Upper lobe of left lung (tissue), 6 donors: Measurements from ENCODE around the gene NR2C2AP. TPM values are rescaled to one million over a fixed set of nuclear protein-coding genes. Genes with fewer than 3 reads are reported as not detected.

Experiments used
- ATAC-seq, 2 donors: fragments of 200-7000 bp; cut with Tn5 transposase; one replicate each; pipeline ENCODE4 v1.9.1; 2022; ENCODE audit warnings: mild to moderate bottlenecking in 2 of 2, moderate library complexity in 2 of 2; ENCODE audit not compliant: low FRiP score in 2 of 2
- DNase-seq, 2 donors: peaks; one replicate each; pipeline ENCODE4 v3.0.0-alpha.2; 2019 to 2020
- H3K27ac ChIP-seq, 4 donors: fragments of 200-600 bp; sonication (generic); one replicate each; pipeline ENCODE4 v1.5.1; 2016 to 2019
- H3K27me3 ChIP-seq, 4 donors: fragments of 200-600 bp; sonication (generic); one replicate each; pipeline ENCODE4 v1.5.1; 2017 to 2019
- H3K36me3 ChIP-seq, 4 donors: fragments of 200-600 bp; sonication (generic); one replicate each; pipeline ENCODE4 v1.5.1; 2016 to 2019
- H3K4me1 ChIP-seq, 4 donors: fragments of 200-600 bp; sonication (generic); one replicate each; pipeline ENCODE4 v1.5.1; 2018 to 2019
- H3K4me3 ChIP-seq, 4 donors: fragments of 200-600 bp; sonication (generic); one replicate each; pipeline ENCODE4 v1.5.1; 2017 to 2019; ENCODE audit warnings: mild to moderate bottlenecking in 2 of 4, moderate library complexity in 1 of 4
- H3K9me3 ChIP-seq, 4 donors: fragments of 200-600 bp; sonication (generic); one replicate each; pipeline ENCODE4 v1.5.1; 2018 to 2019
- CTCF ChIP-seq, 6 experiments: fragments of 450-650 bp in 4 of 6; fragments of 200-600 bp in 2 of 6; sonication (generic) in 2 of 6; IDR thresholded peaks; one replicate each; pipeline ENCODE4 v1.5.1; 2016 to 2019; ENCODE audit warnings: antibody characterized with exemption in 6 of 6
- EP300 ChIP-seq, 4 donors: sonication (generic); formaldehyde crosslinking; IDR thresholded peaks; one replicate each; pipeline ENCODE4 v1.5.1; 2017; ENCODE audit warnings: antibody characterized with exemption in 4 of 4, control low read depth in 2 of 4
- POLR2A ChIP-seq, 4 donors: fragments of 450-650 bp; IDR thresholded peaks; one replicate each; pipeline ENCODE4 v1.5.1; 2016 to 2017; ENCODE audit warnings: antibody characterized with exemption in 4 of 4, mild to moderate bottlenecking in 2 of 4
- POLR2AphosphoS5 ChIP-seq, 2 donors: sonication (generic); formaldehyde crosslinking; IDR thresholded peaks; one replicate each; pipeline ENCODE4 v1.5.1; 2017; ENCODE audit warnings: antibody characterized with exemption in 2 of 2
- WGBS, 2 donors: methylation state at CpG; one replicate each; pipeline ENCODE4 v1.1.5; 2017 to 2018; 5-methylcytosine and 5-hydroxymethylcytosine counted together
- total RNA-seq, 6 donors: library from RNA; depleted of rRNA in 4 of 6; stranded (reverse); fragments of >200 nt in 4 of 6; gene quantifications; one replicate each; pipeline versions ENCODE4 v1.1.0 to v1.2.1, GENCODE V29; 2016 to 2021
- donor health status: DM: no; HTN: no; CAD: no; lungs with moderate emphysema.
- donor health status: DM: no; HTN: yes; CAD: no; lungs with severe emphysema.

NR2C2AP gene
- total RNA-seq, 6 donors from 2014 or later = 5.2 to 17.0 (median 10.8) TPM

GRCh38 chr19:19213426-19214158 lies 10.4 kb upstream of the NR2C2AP start:
- WGBS, 2 donors = 46 to 51% methylated on average over 17 to 21 of the region's 21 CpGs
- TF ChIP-seq EP300 (IDR thresholded peaks at IDR 0.05) = no peak
- no peak for TF ChIP-seq POLR2AphosphoS5 (IDR thresholded peaks at IDR 0.05)
- no peak for TF ChIP-seq POLR2A (IDR thresholded peaks at IDR 0.05)
- no peak for TF ChIP-seq CTCF (IDR thresholded peaks at IDR 0.05)
- Histone ChIP-seq H3K4me1 (no peaks in the 10 kb centered on the region), H3K36me3 (no peaks in the 10 kb centered on the region), H3K27me3 (peaks cover 0 to 29% (median 9%) of the 10 kb centered on the region in 4 donors), H3K4me3 (no peak overlapping the region), H3K27ac (no peak overlapping the region), H3K9me3 (no peaks in the 10 kb centered on the region)
- no peak for ATAC-seq
- DNase-seq = no peak

DNA sequence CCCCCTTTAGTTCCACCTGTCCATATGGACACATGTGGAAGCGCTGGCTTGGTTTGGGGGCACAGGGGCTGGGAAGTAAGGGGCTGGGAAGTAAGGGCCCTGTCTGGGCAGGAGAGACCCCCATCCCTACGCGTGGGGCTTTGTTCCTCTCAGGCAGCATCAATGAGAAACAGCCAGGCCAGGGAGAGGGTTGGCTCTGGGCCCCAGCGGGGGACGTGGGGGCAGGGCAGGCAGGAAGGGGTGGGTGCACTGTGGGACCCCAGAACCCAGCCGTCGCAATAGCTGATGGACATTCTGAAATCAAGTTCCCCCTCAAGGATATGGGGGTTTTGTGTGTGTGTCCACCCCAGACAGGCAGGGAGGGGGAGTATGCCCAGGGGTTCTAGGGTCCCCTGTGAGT lies 9.7 kb upstream of the NR2C2AP start:
- no peak for DNase-seq
- Histone ChIP-seq H3K9me3 (no peaks in the 10 kb centered on the region), H3K36me3 (no peaks in the 10 kb centered on the region), H3K27me3 (peaks cover 0 to 33% (median 9%) of the 10 kb centered on the region in 4 donors), H3K4me1 (no peaks in the 10 kb centered on the region), H3K27ac (no peak overlapping the region), H3K4me3 (no peak overlapping the region)
- ATAC-seq = no peak
- TF ChIP-seq POLR2AphosphoS5 (IDR thresholded peaks at IDR 0.05) (no peak), EP300 (IDR thresholded peaks at IDR 0.05) (no peak), POLR2A (IDR thresholded peaks at IDR 0.05) (no peak), CTCF (IDR thresholded peaks at IDR 0.05) (no peak)
- WGBS, 2 donors = 3 to 14% methylated on average over 7 of the region's 7 CpGs

GRCh38 chr19:19211499-19212420 lies 8.5 kb upstream of the NR2C2AP start, which contains the start of gene NCAN:
Gene NCAN (plus strand): TSS chr19:19211958. CDS start chr19:19216954, 4,996 bp downstream.
- H3K4me3 ChIP-seq = no peak within 1 kb of the TSS
- H3K27ac ChIP-seq = no peak within 1 kb of the TSS
- peaks cover 0 to 33% (median 9%) of the 10 kb centered on the region in 4 donors for H3K27me3 ChIP-seq
- DNase-seq = peak in 1 of 2 donors; percentile 78
- WGBS, 2 donors = 9 to 10% methylated on average over 37 to 49 of the region's 54 CpGs
- no peaks in the 10 kb centered on the region for H3K4me1 ChIP-seq
- TF ChIP-seq POLR2AphosphoS5 (IDR thresholded peaks at IDR 0.05) = no peak
- no peak for TF ChIP-seq CTCF (IDR thresholded peaks at IDR 0.05)
- TF ChIP-seq EP300 (IDR thresholded peaks at IDR 0.05) = no peak
- TF ChIP-seq POLR2A (IDR thresholded peaks at IDR 0.05) = no peak
- no peaks in the 10 kb centered on the region for H3K9me3 ChIP-seq
- H3K36me3 ChIP-seq = no peaks in the 10 kb centered on the region
- ATAC-seq = no peak

DNA sequence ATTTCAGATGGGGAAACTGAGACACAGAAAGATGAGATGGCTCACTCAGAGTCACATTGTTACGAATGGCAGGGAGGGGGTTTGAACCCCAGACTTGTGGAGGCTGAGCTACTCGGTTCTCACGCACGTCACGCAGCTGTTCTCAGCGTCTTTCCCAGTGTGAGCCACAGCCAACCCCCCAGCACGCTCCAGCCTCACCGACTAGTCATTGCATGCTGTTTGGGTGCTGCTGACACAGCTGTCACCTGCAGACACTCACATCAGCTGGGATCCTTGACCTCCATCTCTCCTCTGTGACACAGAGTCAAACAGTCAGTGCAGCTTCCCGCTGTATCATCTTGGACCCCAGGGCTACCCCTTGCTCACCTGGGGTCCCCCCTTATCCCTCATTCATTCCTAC lies 6.2 kb upstream of the NR2C2AP start:
- 56 to 57% methylated on average over 9 of the region's 9 CpGs for WGBS, 2 donors
- no peaks in the 10 kb centered on the region for H3K9me3 ChIP-seq
- TF ChIP-seq POLR2A (IDR thresholded peaks at IDR 0.05) (no peak), CTCF (IDR thresholded peaks at IDR 0.05) (no peak), EP300 (IDR thresholded peaks at IDR 0.05) (no peak), POLR2AphosphoS5 (IDR thresholded peaks at IDR 0.05) (no peak)
- peaks cover 0 to 33% (median 9%) of the 10 kb centered on the region in 4 donors for H3K27me3 ChIP-seq
- DNase-seq (no peak), ATAC-seq (no peak)
- no peaks in the 10 kb centered on the region for H3K4me1 ChIP-seq
- no peak overlapping the region for H3K4me3 ChIP-seq
- no peaks in the 10 kb centered on the region for H3K36me3 ChIP-seq
- H3K27ac ChIP-seq = no peak overlapping the region
